ENCODE results near the gene FRMD8. TPM values are rescaled to one million over a fixed set of nuclear protein-coding genes. Genes with fewer than 3 reads are reported as not detected.
"Not testable (repeated sequence)": the region's sequence is repeated elsewhere in the genome, so short reads cannot be mapped to it uniquely, and the experiment has no call there.

Gene FRMD8
- total and polyA plus RNA-seq, 2 donors (not counting 3 experiments of a cell fraction or from before 2014, with no cell fraction given) = 36.4 to 53.9 TPM

DNA sequence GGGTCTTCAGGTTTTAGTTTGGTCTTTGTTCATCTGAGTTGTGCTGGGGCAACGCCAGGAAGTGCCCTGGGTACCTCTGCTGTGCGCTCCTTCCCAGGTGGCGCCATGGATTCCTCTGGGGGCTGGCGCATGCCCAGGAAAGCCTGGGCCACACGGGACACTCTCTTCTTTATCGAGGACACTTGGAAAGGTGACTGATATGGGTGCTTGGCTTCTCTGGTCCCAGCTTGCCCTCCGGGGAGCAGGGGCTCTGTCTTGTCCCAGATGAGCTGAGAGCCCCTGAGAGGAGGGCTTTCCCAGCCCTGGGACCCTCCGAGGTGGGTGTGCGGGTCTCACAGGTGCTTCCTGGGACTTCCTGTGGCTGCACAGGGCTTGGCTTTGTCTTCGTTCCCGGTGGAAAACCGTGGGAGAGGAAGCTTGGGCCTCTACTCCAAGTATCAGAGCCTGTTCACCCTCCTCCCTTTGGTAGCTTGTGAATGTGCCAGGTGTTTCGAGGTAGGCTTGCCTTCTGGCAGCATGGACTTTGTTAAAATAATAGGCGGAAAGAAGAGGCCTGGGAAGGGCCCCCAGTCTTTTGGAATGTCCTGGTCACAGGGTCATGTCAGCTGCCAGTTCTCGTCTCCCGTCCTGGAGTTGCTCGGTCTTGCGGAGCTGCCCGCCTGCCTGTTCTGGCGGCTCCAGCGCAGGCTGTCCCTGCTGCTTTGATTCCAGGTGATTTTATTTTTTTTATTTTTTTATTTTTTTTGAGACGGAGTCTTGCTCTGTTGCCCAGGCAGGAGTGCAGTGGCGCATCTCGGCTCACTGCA is 26.0 kb downstream of the FRMD8 start:
- no peak overlapping the region for H3K27ac ChIP-seq (ENCODE audit: insufficient read depth, low read depth, low read length)
- no peaks in the 10 kb centered on the region for H3K27me3 ChIP-seq (ENCODE audit: control insufficient read depth in 2 of 2, insufficient read depth in 2 of 2, low read length in 2 of 2)
- no peak overlapping the region for H3K9ac ChIP-seq (replicated peaks; ENCODE audit: extremely low read depth, insufficient read depth, low read length)
- TF ChIP-seq JUN (IDR thresholded peaks at IDR 0.05; ENCODE audit: borderline replicate concordance, insufficient read depth, insufficient read length, low read depth) (no peak), POLR2A (IDR thresholded peaks at IDR 0.05; ENCODE audit: low read depth, low read length) (no peak), CTCF (IDR thresholded peaks at IDR 0.05; ENCODE audit: extremely low read depth in 1 of 2, insufficient read depth in 1 of 2, low read depth in 1 of 2, low read length in 2 of 2) (no peak)
- H2AFZ ChIP-seq (ENCODE audit: low read depth, low read length) = no peak overlapping the region
- no peak overlapping the region for H3K4me3 ChIP-seq (replicated peaks in 1 of 3; ENCODE audit: insufficient read depth in 1 of 3, low read depth in 1 of 3, low read length in 3 of 3)
- intact Hi-C loops (cut with micrococcal nuclease) (loop anchor here (10.0 kb wide), 1 partner anchor 48 kb away; no protein-coding TSS in a partner anchor), dilution Hi-C loops (cut with MboI; ENCODE audit: extremely low pct_ligation_motif_present, low sequenced_read_pairs) (no loop called here)
- no peaks in the 10 kb centered on the region for H3K9me3 ChIP-seq (replicated peaks; ENCODE audit: control insufficient read depth, insufficient read depth, low read length)
- no peaks in the 10 kb centered on the region for H4K20me1 ChIP-seq (replicated peaks; ENCODE audit: control insufficient read depth, extremely low read depth, insufficient read depth, low read length)
- ChIA-PET CTCF (interaction anchor here (1.3 to 1.6 kb wide), 2 partner anchors 30 to 98 kb away, joined by 3 to 6 read pairs; partner anchors contain the start of gene SLC25A45), POLR2A (no interaction called here)
- H3K79me2 ChIP-seq (ENCODE audit: control insufficient read depth, insufficient read depth, low read length) = peaks cover 11% of the 10 kb centered on the region
- FAIRE-seq = no peak
- H3K9me1 ChIP-seq (replicated peaks; ENCODE audit: control insufficient read depth, extremely low read depth, insufficient read depth, low read length) = no peaks in the 10 kb centered on the region
- BruUV-seq (replicated peaks) = no TSS peak
- DNase-seq (ENCODE audit: low read depth, low spot score) = no peak
- H3K4me2 ChIP-seq (ENCODE audit: insufficient read depth, low read length) = no peak overlapping the region
- peaks cover 15% of the 10 kb centered on the region for H3K4me1 ChIP-seq (ENCODE audit: control insufficient read depth, extremely low read depth, insufficient read depth, low read length)
- H3K36me3 ChIP-seq (ENCODE audit: control insufficient read depth in 2 of 2, extremely low read depth in 1 of 2, insufficient read depth in 2 of 2, low read length in 2 of 2) = peaks cover 6 to 29% of the 10 kb centered on the region in 2 experiments

GRCh38 chr11:65413077-65413664 is 26.7 kb downstream of the FRMD8 start:
- peak; percentile 15 for FAIRE-seq
- DNase-seq (ENCODE audit: low read depth, low spot score); H3K4me3 ChIP-seq (replicated peaks in 1 of 3; ENCODE audit: insufficient read depth in 1 of 3, low read depth in 1 of 3, low read length in 3 of 3); H3K27me3 ChIP-seq (ENCODE audit: control insufficient read depth in 2 of 2, insufficient read depth in 2 of 2, low read length in 2 of 2); H3K9ac ChIP-seq (replicated peaks; ENCODE audit: extremely low read depth, insufficient read depth, low read length); H3K27ac ChIP-seq (ENCODE audit: insufficient read depth, low read depth, low read length); dilution Hi-C loops (cut with MboI; ENCODE audit: extremely low pct_ligation_motif_present, low sequenced_read_pairs); POLR2A ChIA-PET; H4K20me1 ChIP-seq (replicated peaks; ENCODE audit: control insufficient read depth, extremely low read depth, insufficient read depth, low read length); H3K9me1 ChIP-seq (replicated peaks; ENCODE audit: control insufficient read depth, extremely low read depth, insufficient read depth, low read length); H3K4me2 ChIP-seq (ENCODE audit: insufficient read depth, low read length); H2AFZ ChIP-seq (ENCODE audit: low read depth, low read length); H3K9me3 ChIP-seq (replicated peaks; ENCODE audit: control insufficient read depth, insufficient read depth, low read length): not testable (repeated sequence)
- Histone ChIP-seq H3K4me1 (ENCODE audit: control insufficient read depth, extremely low read depth, insufficient read depth, low read length) (peaks cover 22% of the 10 kb centered on the region), H3K36me3 (ENCODE audit: control insufficient read depth in 2 of 2, extremely low read depth in 1 of 2, insufficient read depth in 2 of 2, low read length in 2 of 2) (peaks cover 6 to 29% of the 10 kb centered on the region in 2 experiments), H3K79me2 (ENCODE audit: control insufficient read depth, insufficient read depth, low read length) (peaks cover 14% of the 10 kb centered on the region)
- intact Hi-C loops (cut with micrococcal nuclease) = loop anchor here (10.0 kb wide), 1 partner anchor 48 kb away; no protein-coding TSS in a partner anchor
- CTCF ChIA-PET = interaction anchor here (1.6 kb wide), 1 partner anchor 97 kb away, joined by 6 read pairs; no protein-coding TSS in a partner anchor
- BruUV-seq (replicated peaks) = TSS peak; percentile 29
